Osteocyte (in vitro differentiated cells): ENCODE measurements around the gene AKAP5. TPM values are rescaled to one million over a fixed set of nuclear protein-coding genes. Genes with fewer than 3 reads are reported as not detected.

Experiments used
- DNase-seq: peaks from one replicate; pipeline ENCODE4 v3.0.0; 2021; ENCODE audit warnings: mixed read lengths; ENCODE audit not compliant: unreplicated experiment; ENCODE audit errors: extremely low spot score
- H3K27ac Mint-ChIP-seq: one replicate; pipeline ENCODE4 v1.8.0; 2021; ENCODE audit warnings: mild to moderate bottlenecking, mixed read lengths; ENCODE audit not compliant: unreplicated experiment
- H3K27me3 Mint-ChIP-seq: one replicate; pipeline ENCODE4 v1.8.0; 2021; ENCODE audit warnings: mixed read lengths; ENCODE audit not compliant: unreplicated experiment
- H3K36me3 Mint-ChIP-seq: one replicate; pipeline ENCODE4 v1.8.0; 2021; ENCODE audit warnings: mixed read lengths; ENCODE audit not compliant: unreplicated experiment
- H3K4me1 Mint-ChIP-seq: one replicate; pipeline ENCODE4 v1.8.0; 2021; ENCODE audit warnings: mixed read lengths; ENCODE audit not compliant: unreplicated experiment
- H3K4me3 Mint-ChIP-seq: one replicate; pipeline ENCODE4 v1.8.0; 2021; ENCODE audit warnings: mild to moderate bottlenecking, moderate library complexity, mixed read lengths; ENCODE audit not compliant: unreplicated experiment
- H3K9me3 Mint-ChIP-seq: one replicate; pipeline ENCODE4 v1.8.0; 2021; ENCODE audit warnings: mixed read lengths; ENCODE audit not compliant: unreplicated experiment
- total RNA-seq: library from RNA; stranded (reverse); gene quantifications from 2 replicates; pipeline ENCODE4 v1.2.1, GENCODE V29; 2021
- TF ChIP-seq, protein P1 (sequence below): fragments of 200-600 bp; sonication (generic); IDR thresholded peaks from 2 replicates; pipeline ENCODE4 v1.5.0; 2021; ENCODE audit warnings: antibody characterized with exemption, mild to moderate bottlenecking, moderate library complexity

The AKAP5 gene
- total RNA-seq, 1 donor from 2014 or later, result 3.6 TPM

GRCh38 chr14:64459405-64460136 lies 5.7 kb upstream of the AKAP5 start:
- no peak for DNase-seq
- Mint-ChIP-seq H3K9me3 (no peaks in the 10 kb centered on the region), H3K27ac (no peak overlapping the region), H3K4me1 (peaks cover 9% of the 10 kb centered on the region), H3K4me3 (no peak overlapping the region), H3K36me3 (peaks cover 28% of the 10 kb centered on the region), H3K27me3 (no peaks in the 10 kb centered on the region)
- TF ChIP-seq, protein P1, sequence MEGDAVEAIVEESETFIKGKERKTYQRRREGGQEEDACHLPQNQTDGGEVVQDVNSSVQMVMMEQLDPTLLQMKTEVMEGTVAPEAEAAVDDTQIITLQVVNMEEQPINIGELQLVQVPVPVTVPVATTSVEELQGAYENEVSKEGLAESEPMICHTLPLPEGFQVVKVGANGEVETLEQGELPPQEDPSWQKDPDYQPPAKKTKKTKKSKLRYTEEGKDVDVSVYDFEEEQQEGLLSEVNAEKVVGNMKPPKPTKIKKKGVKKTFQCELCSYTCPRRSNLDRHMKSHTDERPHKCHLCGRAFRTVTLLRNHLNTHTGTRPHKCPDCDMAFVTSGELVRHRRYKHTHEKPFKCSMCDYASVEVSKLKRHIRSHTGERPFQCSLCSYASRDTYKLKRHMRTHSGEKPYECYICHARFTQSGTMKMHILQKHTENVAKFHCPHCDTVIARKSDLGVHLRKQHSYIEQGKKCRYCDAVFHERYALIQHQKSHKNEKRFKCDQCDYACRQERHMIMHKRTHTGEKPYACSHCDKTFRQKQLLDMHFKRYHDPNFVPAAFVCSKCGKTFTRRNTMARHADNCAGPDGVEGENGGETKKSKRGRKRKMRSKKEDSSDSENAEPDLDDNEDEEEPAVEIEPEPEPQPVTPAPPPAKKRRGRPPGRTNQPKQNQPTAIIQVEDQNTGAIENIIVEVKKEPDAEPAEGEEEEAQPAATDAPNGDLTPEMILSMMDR, result no peak

GRCh38 chr14:64461221-64461620 lies 4.1 kb upstream of the AKAP5 start:
- no peaks in the 10 kb centered on the region for H3K27me3 Mint-ChIP-seq
- H3K36me3 Mint-ChIP-seq, result peaks cover 19% of the 10 kb centered on the region
- no peak overlapping the region for H3K4me3 Mint-ChIP-seq
- no peaks in the 10 kb centered on the region for H3K9me3 Mint-ChIP-seq
- no peak overlapping the region for H3K27ac Mint-ChIP-seq
- DNase-seq, result no peak
- peaks cover 18% of the 10 kb centered on the region for H3K4me1 Mint-ChIP-seq
- TF ChIP-seq, protein P1, result no peak

- no peaks in the 10 kb centered on the region for H3K9me3 Mint-ChIP-seq
- no peak overlapping the region for H3K4me3 Mint-ChIP-seq
- H3K4me1 Mint-ChIP-seq, result peaks cover 17% of the 10 kb centered on the region
- no peaks in the 10 kb centered on the region for H3K27me3 Mint-ChIP-seq
- peaks cover 16% of the 10 kb centered on the region for H3K36me3 Mint-ChIP-seq
- H3K27ac Mint-ChIP-seq, result no peak overlapping the region
- TF ChIP-seq, protein P1, result no peak
- DNase-seq, result no peak
Observed at GRCh38 chr14:64463195-64463594, 2.1 kb upstream of the AKAP5 start.

- peaks cover 17% of the 10 kb centered on the region for H3K4me1 Mint-ChIP-seq
- no peak overlapping the region for H3K4me3 Mint-ChIP-seq
- H3K9me3 Mint-ChIP-seq, result no peaks in the 10 kb centered on the region
- H3K27ac Mint-ChIP-seq, result no peak overlapping the region
- no peak for DNase-seq
- H3K36me3 Mint-ChIP-seq, result peaks cover 12% of the 10 kb centered on the region
- TF ChIP-seq, protein P1, result no peak
- H3K27me3 Mint-ChIP-seq, result no peaks in the 10 kb centered on the region
Observed at GRCh38 chr14:64463873-64464272, 1.4 kb upstream of the AKAP5 start.

- Mint-ChIP-seq H3K4me3 (peak overlapping the region; percentile 82), H3K27me3 (no peaks in the 10 kb centered on the region), H3K4me1 (peaks cover 17% of the 10 kb centered on the region), H3K36me3 (peaks cover 6% of the 10 kb centered on the region), H3K27ac (peak overlapping the region; percentile 57), H3K9me3 (no peaks in the 10 kb centered on the region)
- TF ChIP-seq, protein P1, result no peak
- DNase-seq, result no peak
Observed at GRCh38 chr14:64464651-64465050, 648 bp upstream of the AKAP5 start.
